ENCODE measurements around the gene FAM227A. TPM values are rescaled to one million over a fixed set of nuclear protein-coding genes. Genes with fewer than 3 reads are reported as not detected.

Gene FAM227A
- total RNA-seq, 4 donors from 2014 or later: 0.07 to 1.2 (median 0.60) TPM

DNA sequence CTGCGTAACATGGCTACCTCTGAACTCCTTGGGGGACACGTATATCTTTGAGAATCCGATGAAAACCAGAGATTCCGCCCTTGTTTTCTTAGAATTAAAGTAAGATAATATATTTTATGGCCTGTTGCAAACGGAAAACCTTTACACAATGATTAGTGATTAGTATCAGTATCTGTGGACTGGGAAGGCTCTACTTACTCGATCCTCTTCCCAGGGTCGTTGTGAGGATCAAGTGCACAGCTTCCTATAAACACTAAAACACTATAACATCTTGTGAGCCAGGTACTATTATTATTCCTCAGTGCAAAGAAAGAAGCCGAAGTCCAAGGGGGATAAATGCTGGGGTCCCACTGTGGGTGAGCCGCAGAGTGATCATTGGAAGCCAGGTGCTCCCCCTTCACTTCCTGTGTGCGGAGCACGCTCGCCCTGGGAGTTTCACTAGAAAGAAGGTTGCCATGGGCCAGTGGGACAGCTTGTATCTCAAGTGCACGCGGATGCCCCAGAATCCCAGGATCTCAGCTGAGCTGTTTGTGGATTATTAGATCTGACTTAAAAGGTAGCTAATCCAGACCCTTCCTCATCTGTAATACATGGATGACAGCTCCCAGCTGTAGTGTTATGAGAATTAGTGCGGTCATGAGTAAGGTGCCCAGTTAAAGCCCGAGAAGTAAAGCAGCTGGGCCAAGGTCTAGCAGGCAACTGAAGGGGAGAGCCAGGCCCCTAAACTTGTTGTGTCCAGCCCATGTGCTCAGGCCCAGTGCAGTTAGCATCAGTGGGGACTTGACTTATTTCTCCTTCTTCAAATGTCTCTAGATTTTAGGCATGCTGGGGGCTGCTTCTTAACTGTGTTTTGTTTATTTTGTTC lies 1.1 kb upstream of the FAM227A start:
- Histone ChIP-seq H3K27ac (peak overlapping the region; percentile 74 to 94 (median 90)), H3K4me3 (peak overlapping the region; percentile 90 to 96), H3K36me3 (peaks cover 0 to 16% of the 10 kb centered on the region in 2 donors), H3K9me3 (no peaks in the 10 kb centered on the region), H3K4me1 (peaks cover 0 to 29% (median 8%) of the 10 kb centered on the region in 3 donors), H3K27me3 (no peaks in the 10 kb centered on the region)
- WGBS, 2 donors (ENCODE audit: low coverage in 1 of 2): 0 to 7% methylated on average over 2 to 16 of the region's 16 CpGs
- TF ChIP-seq POLR2A (IDR thresholded peaks at IDR 0.05) (no peak), EP300 (IDR thresholded peaks at IDR 0.05) (no peak), POLR2AphosphoS5 (IDR thresholded peaks at IDR 0.05) (no peak)
- TF ChIP-seq, protein P1, sequence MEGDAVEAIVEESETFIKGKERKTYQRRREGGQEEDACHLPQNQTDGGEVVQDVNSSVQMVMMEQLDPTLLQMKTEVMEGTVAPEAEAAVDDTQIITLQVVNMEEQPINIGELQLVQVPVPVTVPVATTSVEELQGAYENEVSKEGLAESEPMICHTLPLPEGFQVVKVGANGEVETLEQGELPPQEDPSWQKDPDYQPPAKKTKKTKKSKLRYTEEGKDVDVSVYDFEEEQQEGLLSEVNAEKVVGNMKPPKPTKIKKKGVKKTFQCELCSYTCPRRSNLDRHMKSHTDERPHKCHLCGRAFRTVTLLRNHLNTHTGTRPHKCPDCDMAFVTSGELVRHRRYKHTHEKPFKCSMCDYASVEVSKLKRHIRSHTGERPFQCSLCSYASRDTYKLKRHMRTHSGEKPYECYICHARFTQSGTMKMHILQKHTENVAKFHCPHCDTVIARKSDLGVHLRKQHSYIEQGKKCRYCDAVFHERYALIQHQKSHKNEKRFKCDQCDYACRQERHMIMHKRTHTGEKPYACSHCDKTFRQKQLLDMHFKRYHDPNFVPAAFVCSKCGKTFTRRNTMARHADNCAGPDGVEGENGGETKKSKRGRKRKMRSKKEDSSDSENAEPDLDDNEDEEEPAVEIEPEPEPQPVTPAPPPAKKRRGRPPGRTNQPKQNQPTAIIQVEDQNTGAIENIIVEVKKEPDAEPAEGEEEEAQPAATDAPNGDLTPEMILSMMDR (IDR thresholded peaks at IDR 0.05): no peak
- no peak for ATAC-seq

DNA sequence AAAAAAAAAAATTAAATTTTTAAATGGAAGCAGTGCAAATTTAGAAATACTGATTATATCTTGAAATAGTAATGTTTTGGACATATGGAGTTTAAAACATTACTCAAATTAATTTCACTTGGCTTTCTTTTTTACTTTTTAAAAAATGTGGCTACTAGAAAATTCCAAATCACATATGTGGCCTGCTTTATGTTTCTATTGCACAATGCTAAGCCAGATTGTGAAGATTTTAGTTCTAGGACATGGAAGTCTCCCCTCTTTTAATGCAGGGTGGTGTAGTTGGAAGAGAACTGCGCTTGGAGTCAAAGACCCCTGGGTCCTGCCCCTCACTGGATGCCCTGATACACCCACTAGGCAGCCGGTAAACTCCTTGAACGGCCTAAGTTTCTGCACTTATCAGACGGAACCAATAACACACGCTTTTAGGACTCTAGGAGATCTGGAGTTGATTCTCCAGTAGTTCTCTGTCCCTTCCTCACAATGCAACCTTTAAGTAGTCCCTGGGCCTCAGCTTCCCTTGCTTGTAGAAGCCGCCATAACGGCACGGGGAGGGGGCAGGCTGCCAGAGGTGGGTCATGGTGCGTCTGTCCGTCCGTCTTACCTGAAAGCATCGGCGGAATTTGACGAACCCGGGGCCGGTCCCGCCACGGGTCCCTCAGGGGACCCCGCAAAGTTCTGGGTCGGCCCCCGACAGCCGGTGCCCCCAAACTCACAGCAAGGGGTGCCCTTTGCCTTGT lies 505 bp downstream of the FAM227A start:
- no peaks in the 10 kb centered on the region for H3K27me3 ChIP-seq
- peak overlapping the region; percentile 90 to 96 for H3K4me3 ChIP-seq
- WGBS, 2 donors (ENCODE audit: low coverage in 1 of 2): 18 to 25% methylated on average over 5 of the region's 22 CpGs
- peak overlapping the region in 3 of 4 donors; percentile 88 to 94 (median 92) for H3K27ac ChIP-seq
- H3K4me1 ChIP-seq: peaks cover 0 to 29% (median 8%) of the 10 kb centered on the region in 3 donors
- peaks cover 0 to 4% of the 10 kb centered on the region in 2 donors for H3K36me3 ChIP-seq
- peak; percentile 6 for ATAC-seq
- TF ChIP-seq EP300 (IDR thresholded peaks at IDR 0.05): no peak
- TF ChIP-seq POLR2AphosphoS5 (IDR thresholded peaks at IDR 0.05): no peak
- TF ChIP-seq POLR2A (IDR thresholded peaks at IDR 0.05): no peak
- TF ChIP-seq, protein P1 (IDR thresholded peaks at IDR 0.05): no peak
- no peaks in the 10 kb centered on the region for H3K9me3 ChIP-seq

DNA sequence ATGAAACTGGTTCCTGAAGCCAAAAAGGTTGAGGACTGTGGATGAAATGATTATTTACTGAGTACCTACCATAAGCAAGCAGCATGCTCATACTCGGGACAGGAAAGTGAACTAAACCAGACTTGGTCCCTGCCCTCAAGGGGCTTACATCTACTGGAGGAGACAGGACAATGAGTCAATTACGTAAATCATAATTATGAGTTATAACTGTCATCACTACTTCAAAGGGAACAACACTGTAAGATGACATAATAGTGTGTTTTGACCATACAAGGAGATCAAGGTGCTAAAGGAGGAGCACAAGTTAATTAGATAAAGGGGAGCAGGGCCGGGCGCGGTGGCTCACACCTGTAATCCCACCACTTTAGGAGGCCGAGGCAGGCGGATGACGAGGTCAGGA lies 2.5 kb downstream of the FAM227A start:
- H3K36me3 ChIP-seq: no peaks in the 10 kb centered on the region
- no peak overlapping the region for H3K4me3 ChIP-seq
- no peak overlapping the region for H3K27ac ChIP-seq
- WGBS, 2 donors (ENCODE audit: low coverage in 1 of 2): 94% methylated on average over 8 of the region's 8 CpGs; no CpG with 5 or more reads in 1 of the 2 donors
- H3K27me3 ChIP-seq: no peaks in the 10 kb centered on the region
- ATAC-seq: no peak
- no peaks in the 10 kb centered on the region for H3K9me3 ChIP-seq
- peaks cover 0 to 27% (median 8%) of the 10 kb centered on the region in 3 donors for H3K4me1 ChIP-seq
- TF ChIP-seq POLR2AphosphoS5 (IDR thresholded peaks at IDR 0.05): no peak
- TF ChIP-seq EP300 (IDR thresholded peaks at IDR 0.05): no peak
- TF ChIP-seq, protein P1 (IDR thresholded peaks at IDR 0.05): no peak
- TF ChIP-seq POLR2A (IDR thresholded peaks at IDR 0.05): no peak

DNA sequence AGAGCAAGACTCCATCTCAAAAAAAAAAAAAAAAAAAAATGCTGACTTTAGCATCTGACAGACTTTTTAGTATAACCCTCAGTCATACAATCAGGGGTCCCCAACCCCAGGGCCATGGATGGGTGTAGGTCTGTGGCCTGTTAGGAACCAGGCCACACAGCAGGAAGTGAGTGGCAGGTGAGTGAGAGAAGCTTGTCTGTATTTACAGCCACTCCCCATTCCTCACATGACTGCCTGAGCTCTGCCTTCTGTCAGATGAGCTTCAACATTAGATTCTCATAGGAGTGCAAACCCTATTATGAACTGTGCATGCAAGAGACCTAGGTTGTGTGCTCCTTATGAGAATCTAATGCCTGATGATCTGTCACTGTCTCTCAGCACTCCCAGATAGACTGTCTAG lies 3.3 kb downstream of the FAM227A start:
- no peak for ATAC-seq
- H3K4me1 ChIP-seq: peaks cover 0 to 18% (median 8%) of the 10 kb centered on the region in 3 donors
- H3K27ac ChIP-seq: no peak overlapping the region
- no peaks in the 10 kb centered on the region for H3K27me3 ChIP-seq
- H3K9me3 ChIP-seq: no peaks in the 10 kb centered on the region
- H3K36me3 ChIP-seq: no peaks in the 10 kb centered on the region
- TF ChIP-seq, protein P1 (IDR thresholded peaks at IDR 0.05): no peak
- no peak for TF ChIP-seq EP300 (IDR thresholded peaks at IDR 0.05)
- TF ChIP-seq POLR2A (IDR thresholded peaks at IDR 0.05): no peak
- no peak for TF ChIP-seq POLR2AphosphoS5 (IDR thresholded peaks at IDR 0.05)
- no peak overlapping the region for H3K4me3 ChIP-seq
